Endothelial cell of umbilical vein (primary cell): ENCODE measurements around the gene MTCH2. TPM values are rescaled to one million over a fixed set of nuclear protein-coding genes. Genes with fewer than 3 reads are reported as not detected.

Source experiments
- BruUV-seq: library from RNA; stranded (reverse); fragments of 400-500 nt; replicated peaks from 2 replicates; lab custom pipeline; 2021; lab: Mats Ljungman, UMichigan
- CTCF ChIA-PET: fragments of 300-600, 350-600 bp; sonication (Branson Sonifier 250); formaldehyde crosslinking; loops from one replicate; lab custom pipeline; 2021; ENCODE audit warnings: antibody characterized with exemption, inconsistent platforms; lab: Charles Lee
- POLR2A ChIA-PET: fragments of 300-600, 350-600 bp; sonication (Branson Sonifier 250); formaldehyde crosslinking; loops from one replicate; lab custom pipeline; 2021; ENCODE audit warnings: antibody characterized with exemption, inconsistent platforms; lab: Charles Lee
- DNase-seq: peaks from one replicate; pipeline ENCODE4 v3.0.0-alpha.2; 2011; ENCODE audit warnings: low read depth, low spot score
- FAIRE-seq: peaks from 2 replicates; lab custom pipeline; 2011; peaks lifted over from hg19 to GRCh38; lab: Jason Lieb, UNC
- H2AFZ ChIP-seq: 2 replicates; pipeline ENCODE4 v1.6.0; 2012; ENCODE audit warnings: low read depth, low read length, control low read depth, inconsistent platforms
- H3K27ac ChIP-seq: 2 replicates; pipeline ENCODE4 v1.5.1; 2011; ENCODE audit warnings: low read depth, mild to moderate bottlenecking, control low read depth, low read length, moderate library complexity; ENCODE audit not compliant: insufficient read depth
- H3K27me3 ChIP-seq, 2 experiments: 2 replicates each; pipeline versions ENCODE4 v1.6.0 to v1.6.1; 2011; ENCODE audit warnings: low read length in 2 of 2, mixed read lengths in 1 of 2; ENCODE audit not compliant: control insufficient read depth in 2 of 2, insufficient read depth in 2 of 2
- H3K36me3 ChIP-seq, 2 experiments: 2 replicates in 1 of 2; 3 replicates in 1 of 2; pipeline ENCODE4 v1.5.1; 2011; ENCODE audit warnings: low read length in 2 of 2, mild to moderate bottlenecking in 1 of 2, moderate library complexity in 1 of 2; ENCODE audit not compliant: control insufficient read depth in 2 of 2, insufficient read depth in 2 of 2; ENCODE audit errors: extremely low read depth in 1 of 2
- H3K4me1 ChIP-seq: 3 replicates; pipeline ENCODE4 v1.5.1; 2011; ENCODE audit warnings: mild to moderate bottlenecking, low read length; ENCODE audit not compliant: control insufficient read depth, insufficient read depth; ENCODE audit errors: extremely low read depth
- H3K4me2 ChIP-seq: 2 replicates; pipeline ENCODE4 v1.6.1; 2011; ENCODE audit warnings: low read length, control low read depth, mixed read lengths; ENCODE audit not compliant: insufficient read depth
- H3K4me3 ChIP-seq, 3 experiments: fragments of 200-600 bp in 1 of 3; sonication (generic), shearing (Covaris generic) in 1 of 3; replicated peaks in 1 of 3; 2 replicates each; pipeline ENCODE4 v1.5.1; 2011 to 2016; ENCODE audit warnings: control low read depth in 3 of 3, low read length in 3 of 3, mild to moderate bottlenecking in 2 of 3, inconsistent platforms in 1 of 3, low read depth in 1 of 3, moderate library complexity in 1 of 3; ENCODE audit not compliant: insufficient read depth in 1 of 3
- H3K79me2 ChIP-seq: 2 replicates; pipeline ENCODE4 v1.6.0; 2012; ENCODE audit warnings: low read length, inconsistent platforms; ENCODE audit not compliant: control insufficient read depth, insufficient read depth
- H3K9ac ChIP-seq: replicated peaks from 2 replicates; pipeline ENCODE3; 2011; ENCODE audit warnings: low read length, control low read depth; ENCODE audit not compliant: insufficient read depth; ENCODE audit errors: extremely low read depth
- H3K9me1 ChIP-seq: replicated peaks from 3 replicates; pipeline ENCODE4 v1.6.0; 2011; ENCODE audit warnings: mild to moderate bottlenecking, low read length; ENCODE audit not compliant: control insufficient read depth, insufficient read depth; ENCODE audit errors: extremely low read depth
- H3K9me3 ChIP-seq: replicated peaks from 2 replicates; pipeline ENCODE4 v1.5.1; 2012; ENCODE audit warnings: low read length, inconsistent platforms; ENCODE audit not compliant: control insufficient read depth, insufficient read depth
- H4K20me1 ChIP-seq: replicated peaks from 2 replicates; pipeline ENCODE3; 2011; ENCODE audit warnings: mild to moderate bottlenecking, low read length; ENCODE audit not compliant: control insufficient read depth, insufficient read depth; ENCODE audit errors: extremely low read depth
- EZH2 ChIP-seq: IDR thresholded peaks from 2 replicates; pipeline ENCODE4 v1.6.1; 2012; ENCODE audit warnings: borderline replicate concordance, low read depth, mild to moderate bottlenecking, moderate library complexity, low read length, inconsistent platforms; ENCODE audit not compliant: severe bottlenecking
- FOS ChIP-seq: IDR thresholded peaks from 2 replicates; pipeline ENCODE4 v1.6.1; 2011; ENCODE audit warnings: mild to moderate bottlenecking, low read length, moderate library complexity, borderline replicate concordance; ENCODE audit not compliant: insufficient read depth
- GATA2 ChIP-seq: IDR thresholded peaks from 2 replicates; pipeline ENCODE4 v1.7.0; 2011; ENCODE audit warnings: low read depth, mild to moderate bottlenecking, moderate library complexity, mixed read lengths, low read length; ENCODE audit not compliant: insufficient read length, insufficient read depth
- JUN ChIP-seq: IDR thresholded peaks from 2 replicates; pipeline ENCODE4 v1.6.1; 2011; ENCODE audit warnings: borderline replicate concordance, low read depth; ENCODE audit not compliant: insufficient read length, insufficient read depth
- MYC ChIP-seq: IDR thresholded peaks from one replicate; pipeline ENCODE4 v1.6.1; 2011; ENCODE audit warnings: mild to moderate bottlenecking, low read depth, low read length
- POLR2A ChIP-seq: IDR thresholded peaks from 2 replicates; pipeline ENCODE4 v1.6.1; 2012; ENCODE audit warnings: low read depth, mild to moderate bottlenecking, control low read depth, low read length
- POLR2AphosphoS5 ChIP-seq: IDR thresholded peaks from 2 replicates; pipeline ENCODE4 v1.6.1; 2012; ENCODE audit warnings: low read depth, mild to moderate bottlenecking, control low read depth, low read length, moderate library complexity; ENCODE audit not compliant: insufficient read depth
- dilution Hi-C: fragments of 300-500 bp; cut with MboI; formaldehyde crosslinking; loops from one replicate; pipeline ENCODE4 v1.15.0; 2019; ENCODE audit warnings: low sequenced_read_pairs; ENCODE audit not compliant: extremely low pct_ligation_motif_present
- intact Hi-C: fragments of 100-400 bp; cut with micrococcal nuclease; formaldehyde crosslinking; loops from one replicate; pipeline ENCODE4 v1.10.0; 2022
- polyA plus RNA-seq, 4 experiments: library from polyadenylated mRNA; depleted of rRNA in 3 of 4; stranded (reverse) in 3 of 4; unstranded in 1 of 4; fragments of >200 nt; gene quantifications; 2 replicates each; pipeline versions ENCODE4 v1.2.1 to v1.2.3, GENCODE V29; 2011 to 2012; ENCODE audit warnings: missing spikeins in 1 of 4
- total RNA-seq: library from RNA; stranded (reverse); gene quantifications from 2 replicates; pipeline ENCODE4 v1.2.3, GENCODE V29; 2021
- TF ChIP-seq, protein P1 (sequence below): IDR thresholded peaks from 2 replicates; pipeline ENCODE4 v1.6.1; 2011; ENCODE audit not compliant: insufficient read depth, insufficient read length
- TF ChIP-seq, protein P2 (sequence below), 2 donors: IDR thresholded peaks; 1 replicate in 1 of 2; 2 replicates in 1 of 2; pipeline ENCODE4 v1.5.1; 2011; ENCODE audit warnings: low read length in 2 of 2, mild to moderate bottlenecking in 2 of 2, moderate library complexity in 2 of 2, control low read depth in 1 of 2, inconsistent platforms in 1 of 2, low read depth in 1 of 2; ENCODE audit not compliant: insufficient read depth in 1 of 2; ENCODE audit errors: extremely low read depth in 1 of 2

Gene MTCH2
- total and polyA plus RNA-seq, 2 donors (not counting 3 experiments of a cell fraction or from before 2014, with no cell fraction given): 138 to 144 TPM

GRCh38 chr11:47587723-47588326 lies 54.5 kb downstream of the MTCH2 start:
- Histone ChIP-seq H3K27me3 (peaks cover 3 to 7% of the 10 kb centered on the region in 2 experiments), H3K27ac (no peak overlapping the region), H4K20me1 (no peaks in the 10 kb centered on the region), H3K36me3 (peaks cover 0 to 7% of the 10 kb centered on the region in 2 experiments), H3K9me3 (no peaks in the 10 kb centered on the region), H3K9me1 (no peaks in the 10 kb centered on the region), H3K4me3 (no peak overlapping the region), H3K79me2 (no peaks in the 10 kb centered on the region), H2AFZ (no peak overlapping the region), H3K4me1 (peaks cover 6% of the 10 kb centered on the region), H3K4me2 (no peak overlapping the region), H3K9ac (no peak overlapping the region)
- TF ChIP-seq POLR2A (no peak), FOS (no peak), GATA2 (no peak), POLR2AphosphoS5 (no peak), EZH2 (no peak), JUN (no peak), MYC (no peak)
- TF ChIP-seq, protein P1, sequence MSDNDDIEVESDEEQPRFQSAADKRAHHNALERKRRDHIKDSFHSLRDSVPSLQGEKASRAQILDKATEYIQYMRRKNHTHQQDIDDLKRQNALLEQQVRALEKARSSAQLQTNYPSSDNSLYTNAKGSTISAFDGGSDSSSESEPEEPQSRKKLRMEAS: no peak
- TF ChIP-seq, protein P2, sequence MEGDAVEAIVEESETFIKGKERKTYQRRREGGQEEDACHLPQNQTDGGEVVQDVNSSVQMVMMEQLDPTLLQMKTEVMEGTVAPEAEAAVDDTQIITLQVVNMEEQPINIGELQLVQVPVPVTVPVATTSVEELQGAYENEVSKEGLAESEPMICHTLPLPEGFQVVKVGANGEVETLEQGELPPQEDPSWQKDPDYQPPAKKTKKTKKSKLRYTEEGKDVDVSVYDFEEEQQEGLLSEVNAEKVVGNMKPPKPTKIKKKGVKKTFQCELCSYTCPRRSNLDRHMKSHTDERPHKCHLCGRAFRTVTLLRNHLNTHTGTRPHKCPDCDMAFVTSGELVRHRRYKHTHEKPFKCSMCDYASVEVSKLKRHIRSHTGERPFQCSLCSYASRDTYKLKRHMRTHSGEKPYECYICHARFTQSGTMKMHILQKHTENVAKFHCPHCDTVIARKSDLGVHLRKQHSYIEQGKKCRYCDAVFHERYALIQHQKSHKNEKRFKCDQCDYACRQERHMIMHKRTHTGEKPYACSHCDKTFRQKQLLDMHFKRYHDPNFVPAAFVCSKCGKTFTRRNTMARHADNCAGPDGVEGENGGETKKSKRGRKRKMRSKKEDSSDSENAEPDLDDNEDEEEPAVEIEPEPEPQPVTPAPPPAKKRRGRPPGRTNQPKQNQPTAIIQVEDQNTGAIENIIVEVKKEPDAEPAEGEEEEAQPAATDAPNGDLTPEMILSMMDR (IDR thresholded peaks at IDR 0.05; ENCODE audit: extremely low read depth in 1 of 2, insufficient read depth in 1 of 2, low read depth in 1 of 2, low read length in 2 of 2): no peak
- DNase-seq: no peak
- FAIRE-seq: no peak
- ChIA-PET POLR2A (no interaction called here), CTCF (no interaction called here)
- dilution Hi-C loops: no loop called here
- intact Hi-C loops: no loop called here
- no TSS peak for BruUV-seq
